ENCODE measurements around the gene SFMBT1. TPM values are rescaled to one million over a fixed set of nuclear protein-coding genes. Genes with fewer than 3 reads are reported as not detected.

The SFMBT1 gene
- total RNA-seq, 1 donor from 2014 or later: 5.8 TPM

DNA sequence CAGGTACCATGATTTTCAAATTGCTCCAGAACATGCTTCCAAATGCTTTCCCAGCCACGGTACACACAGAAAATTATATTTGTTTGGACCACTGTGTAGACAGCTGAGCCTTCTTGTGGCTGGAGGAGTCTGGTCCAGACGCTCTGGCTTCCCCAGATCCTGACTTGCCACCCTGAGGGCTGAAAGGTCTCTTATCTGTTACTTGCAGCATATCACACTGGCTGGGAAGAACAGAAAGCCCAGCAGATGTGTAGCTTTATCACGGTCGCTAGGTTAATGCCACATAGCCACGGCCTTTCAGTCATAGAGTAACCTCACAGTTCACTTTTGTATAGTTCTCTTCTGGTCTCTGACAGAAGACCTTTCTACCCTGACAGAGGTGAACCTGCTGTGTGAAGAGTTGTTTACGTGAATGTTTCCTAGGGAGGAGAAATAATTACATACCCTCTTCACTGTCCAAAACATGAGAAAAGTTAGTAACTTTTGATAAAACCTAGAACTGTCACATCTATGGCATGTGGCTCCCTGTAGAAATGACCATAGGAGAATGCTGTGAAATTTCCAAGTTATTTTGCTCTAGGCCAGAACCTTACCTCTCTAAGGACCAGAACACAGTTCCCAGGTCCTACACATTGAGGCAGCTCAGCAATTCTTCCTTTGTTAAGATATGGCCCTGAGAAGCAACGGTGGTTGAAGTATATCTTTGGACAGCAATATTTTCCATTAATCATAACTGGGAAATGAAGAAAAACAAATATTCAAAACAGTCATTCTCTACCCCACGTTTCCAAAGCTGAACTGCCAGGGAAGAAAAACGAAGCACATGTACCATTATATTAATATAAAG is 132.8 kb downstream of the SFMBT1 start:
- Mint-ChIP-seq H3K9me3 (ENCODE audit: unreplicated experiment) (no peaks in the 10 kb centered on the region), H3K4me3 (ENCODE audit: unreplicated experiment) (no peak overlapping the region), H3K27ac (ENCODE audit: unreplicated experiment) (no peak overlapping the region), H3K4me1 (ENCODE audit: unreplicated experiment) (no peaks in the 10 kb centered on the region), H3K27me3 (ENCODE audit: unreplicated experiment) (no peaks in the 10 kb centered on the region), H3K36me3 (ENCODE audit: low read depth, unreplicated experiment) (no peaks in the 10 kb centered on the region)
- TF ChIP-seq, protein P1, sequence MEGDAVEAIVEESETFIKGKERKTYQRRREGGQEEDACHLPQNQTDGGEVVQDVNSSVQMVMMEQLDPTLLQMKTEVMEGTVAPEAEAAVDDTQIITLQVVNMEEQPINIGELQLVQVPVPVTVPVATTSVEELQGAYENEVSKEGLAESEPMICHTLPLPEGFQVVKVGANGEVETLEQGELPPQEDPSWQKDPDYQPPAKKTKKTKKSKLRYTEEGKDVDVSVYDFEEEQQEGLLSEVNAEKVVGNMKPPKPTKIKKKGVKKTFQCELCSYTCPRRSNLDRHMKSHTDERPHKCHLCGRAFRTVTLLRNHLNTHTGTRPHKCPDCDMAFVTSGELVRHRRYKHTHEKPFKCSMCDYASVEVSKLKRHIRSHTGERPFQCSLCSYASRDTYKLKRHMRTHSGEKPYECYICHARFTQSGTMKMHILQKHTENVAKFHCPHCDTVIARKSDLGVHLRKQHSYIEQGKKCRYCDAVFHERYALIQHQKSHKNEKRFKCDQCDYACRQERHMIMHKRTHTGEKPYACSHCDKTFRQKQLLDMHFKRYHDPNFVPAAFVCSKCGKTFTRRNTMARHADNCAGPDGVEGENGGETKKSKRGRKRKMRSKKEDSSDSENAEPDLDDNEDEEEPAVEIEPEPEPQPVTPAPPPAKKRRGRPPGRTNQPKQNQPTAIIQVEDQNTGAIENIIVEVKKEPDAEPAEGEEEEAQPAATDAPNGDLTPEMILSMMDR (IDR thresholded peaks at IDR 0.05; ENCODE audit: unreplicated experiment): no peak
- no peak for DNase-seq (ENCODE audit: low spot score)

DNA sequence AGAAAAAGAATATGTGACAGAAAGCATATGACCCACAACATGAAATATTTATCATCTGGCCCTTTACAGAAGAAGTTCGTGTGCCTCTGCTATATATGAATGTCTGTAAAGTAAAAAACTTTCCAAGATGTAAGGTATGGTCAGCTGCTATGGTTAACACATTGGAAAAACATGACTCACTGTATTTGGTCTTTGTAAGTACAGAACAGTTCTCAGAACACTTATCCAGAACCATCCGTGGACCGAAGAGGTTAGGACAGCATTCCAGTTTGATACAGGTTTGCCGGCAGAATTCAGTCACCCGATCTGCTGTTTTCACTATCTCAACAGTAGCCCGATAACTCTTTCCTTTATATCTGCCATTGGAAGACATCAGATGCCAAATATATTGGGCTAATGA is 135.1 kb downstream of the SFMBT1 start:
- TF ChIP-seq, protein P1 (IDR thresholded peaks at IDR 0.05; ENCODE audit: unreplicated experiment): no peak
- H3K27me3 Mint-ChIP-seq (ENCODE audit: unreplicated experiment): no peaks in the 10 kb centered on the region
- H3K4me1 Mint-ChIP-seq (ENCODE audit: unreplicated experiment): no peaks in the 10 kb centered on the region
- no peak overlapping the region for H3K27ac Mint-ChIP-seq (ENCODE audit: unreplicated experiment)
- no peaks in the 10 kb centered on the region for H3K9me3 Mint-ChIP-seq (ENCODE audit: unreplicated experiment)
- H3K4me3 Mint-ChIP-seq (ENCODE audit: unreplicated experiment): no peak overlapping the region
- DNase-seq (ENCODE audit: low spot score): no peak
- no peaks in the 10 kb centered on the region for H3K36me3 Mint-ChIP-seq (ENCODE audit: low read depth, unreplicated experiment)

DNA sequence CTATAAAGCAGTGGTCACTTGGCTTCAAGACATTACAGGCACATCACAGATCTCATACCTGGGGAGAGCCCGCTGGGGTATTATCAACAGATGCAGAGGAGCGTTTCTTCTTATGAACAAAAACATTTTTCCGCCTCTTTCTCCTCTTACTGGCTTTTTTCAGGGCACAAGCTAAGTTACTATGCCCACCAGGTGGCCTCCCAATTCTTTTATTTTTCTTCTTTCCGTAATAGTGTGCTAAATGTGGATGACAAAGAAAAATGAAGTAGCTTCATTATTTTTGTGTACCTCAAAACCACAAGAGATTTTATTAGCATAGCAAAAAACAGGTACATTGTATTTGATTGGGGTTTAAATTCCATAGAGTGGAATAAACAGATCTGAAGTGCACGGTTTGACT is 138.4 kb downstream of the SFMBT1 start:
- TF ChIP-seq, protein P1 (IDR thresholded peaks at IDR 0.05; ENCODE audit: unreplicated experiment): no peak
- Mint-ChIP-seq H3K4me3 (ENCODE audit: unreplicated experiment) (no peak overlapping the region), H3K4me1 (ENCODE audit: unreplicated experiment) (no peaks in the 10 kb centered on the region), H3K27me3 (ENCODE audit: unreplicated experiment) (no peaks in the 10 kb centered on the region), H3K27ac (ENCODE audit: unreplicated experiment) (no peak overlapping the region), H3K9me3 (ENCODE audit: unreplicated experiment) (no peaks in the 10 kb centered on the region), H3K36me3 (ENCODE audit: low read depth, unreplicated experiment) (no peaks in the 10 kb centered on the region)
- DNase-seq (ENCODE audit: low spot score): no peak

DNA sequence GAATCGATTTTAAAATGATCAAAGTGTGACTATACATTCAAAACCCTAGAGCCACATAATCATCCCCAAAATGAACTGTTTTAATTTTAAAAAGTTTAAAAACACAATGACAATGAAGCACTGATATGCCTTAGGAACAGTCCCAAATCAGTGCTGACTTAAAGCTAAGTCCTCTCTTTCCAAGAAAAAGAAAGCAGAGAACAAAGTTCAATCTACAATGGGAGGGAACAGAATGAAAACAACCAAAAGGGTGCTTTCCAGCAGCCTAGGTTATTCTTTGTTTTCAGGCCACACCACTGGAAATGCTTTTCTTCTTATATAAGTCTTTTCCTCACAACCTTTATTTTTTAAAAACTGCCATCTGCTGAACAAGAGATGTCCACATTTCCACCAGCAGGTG is 141.3 kb downstream of the SFMBT1 start:
- Mint-ChIP-seq H3K36me3 (ENCODE audit: low read depth, unreplicated experiment) (no peaks in the 10 kb centered on the region), H3K27me3 (ENCODE audit: unreplicated experiment) (peaks cover 3% of the 10 kb centered on the region), H3K4me3 (ENCODE audit: unreplicated experiment) (no peak overlapping the region), H3K4me1 (ENCODE audit: unreplicated experiment) (no peaks in the 10 kb centered on the region), H3K27ac (ENCODE audit: unreplicated experiment) (no peak overlapping the region), H3K9me3 (ENCODE audit: unreplicated experiment) (no peaks in the 10 kb centered on the region)
- no peak for DNase-seq (ENCODE audit: low spot score)
- TF ChIP-seq, protein P1 (IDR thresholded peaks at IDR 0.05; ENCODE audit: unreplicated experiment): no peak

DNA sequence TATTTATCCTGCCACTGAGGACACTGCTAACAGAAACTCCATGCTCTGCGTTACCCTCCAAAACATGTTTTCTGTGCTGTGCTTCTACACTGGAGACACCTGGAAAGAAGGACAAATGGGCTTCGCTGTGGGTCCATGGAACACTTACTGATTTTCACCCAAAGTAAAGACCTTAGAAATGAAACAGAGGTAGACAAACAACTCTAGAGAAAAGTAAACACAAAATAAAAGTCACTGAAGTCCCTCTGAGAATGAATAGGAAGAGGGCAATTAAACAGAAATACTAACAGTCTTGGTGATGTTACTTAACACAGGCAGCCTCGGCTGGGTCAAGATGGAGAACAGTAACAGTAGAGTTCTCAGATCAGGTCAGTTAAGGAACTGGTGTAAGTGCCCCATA is 141.9 kb downstream of the SFMBT1 start:
- H3K27me3 Mint-ChIP-seq (ENCODE audit: unreplicated experiment): peaks cover 3% of the 10 kb centered on the region
- no peak for DNase-seq (ENCODE audit: low spot score)
- no peaks in the 10 kb centered on the region for H3K9me3 Mint-ChIP-seq (ENCODE audit: unreplicated experiment)
- TF ChIP-seq, protein P1 (IDR thresholded peaks at IDR 0.05; ENCODE audit: unreplicated experiment): no peak
- no peaks in the 10 kb centered on the region for H3K4me1 Mint-ChIP-seq (ENCODE audit: unreplicated experiment)
- no peak overlapping the region for H3K27ac Mint-ChIP-seq (ENCODE audit: unreplicated experiment)
- no peaks in the 10 kb centered on the region for H3K36me3 Mint-ChIP-seq (ENCODE audit: low read depth, unreplicated experiment)
- H3K4me3 Mint-ChIP-seq (ENCODE audit: unreplicated experiment): no peak overlapping the region

Data from endothelial cell (in vitro differentiated cells).